Ishikawa (cell line): Measurements from ENCODE around the gene CCDC34.

Experiments used
- CEBPB ChIP-seq: IDR thresholded peaks from 2 replicates; pipeline ENCODE4 v1.6.1; 2012
- CREB1 ChIP-seq: IDR thresholded peaks from 2 replicates; pipeline ENCODE4 v1.6.1; 2012; ENCODE audit warnings: low read depth
- EGR1 ChIP-seq: IDR thresholded peaks from 2 replicates; pipeline ENCODE4 v1.6.1; 2012
- EP300 ChIP-seq: IDR thresholded peaks from 2 replicates; pipeline ENCODE4 v1.6.1; 2012; ENCODE audit warnings: borderline replicate concordance
- FOXM1 ChIP-seq: IDR thresholded peaks from 2 replicates; pipeline ENCODE4 v1.6.1; 2012; ENCODE audit warnings: low read depth, borderline replicate concordance
- NFIC ChIP-seq: IDR thresholded peaks from 2 replicates; pipeline ENCODE4 v1.6.1; 2012
- RAD21 ChIP-seq: IDR thresholded peaks from 2 replicates; pipeline ENCODE4 v1.6.1; 2012; ENCODE audit warnings: low read depth
- TAF1 ChIP-seq: IDR thresholded peaks from 2 replicates; pipeline ENCODE4 v1.6.1; 2012; ENCODE audit warnings: low read depth, mild to moderate bottlenecking
- TCF12 ChIP-seq: IDR thresholded peaks from 2 replicates; pipeline ENCODE4 v1.6.1; 2012; ENCODE audit warnings: low read depth
- TEAD4 ChIP-seq: IDR thresholded peaks from 2 replicates; pipeline ENCODE4 v1.6.1; 2012
- YY1 ChIP-seq: IDR thresholded peaks from 2 replicates; pipeline ENCODE4 v1.6.1; 2012; ENCODE audit warnings: low read depth
- ZBTB7A ChIP-seq: IDR thresholded peaks from 2 replicates; pipeline ENCODE4 v1.6.1; 2012; ENCODE audit warnings: low read depth
- TF ChIP-seq, protein P1 (sequence below): IDR thresholded peaks from 2 replicates; pipeline ENCODE4 v1.6.1; 2012; ENCODE audit warnings: low read depth, mild to moderate bottlenecking
- TF ChIP-seq, protein P2 (sequence below): IDR thresholded peaks from 2 replicates; pipeline ENCODE4 v1.6.1; 2012
- TF ChIP-seq, protein P3 (sequence below): IDR thresholded peaks from 2 replicates; pipeline ENCODE4 v1.6.1; 2012

CCDC34 gene

DNA sequence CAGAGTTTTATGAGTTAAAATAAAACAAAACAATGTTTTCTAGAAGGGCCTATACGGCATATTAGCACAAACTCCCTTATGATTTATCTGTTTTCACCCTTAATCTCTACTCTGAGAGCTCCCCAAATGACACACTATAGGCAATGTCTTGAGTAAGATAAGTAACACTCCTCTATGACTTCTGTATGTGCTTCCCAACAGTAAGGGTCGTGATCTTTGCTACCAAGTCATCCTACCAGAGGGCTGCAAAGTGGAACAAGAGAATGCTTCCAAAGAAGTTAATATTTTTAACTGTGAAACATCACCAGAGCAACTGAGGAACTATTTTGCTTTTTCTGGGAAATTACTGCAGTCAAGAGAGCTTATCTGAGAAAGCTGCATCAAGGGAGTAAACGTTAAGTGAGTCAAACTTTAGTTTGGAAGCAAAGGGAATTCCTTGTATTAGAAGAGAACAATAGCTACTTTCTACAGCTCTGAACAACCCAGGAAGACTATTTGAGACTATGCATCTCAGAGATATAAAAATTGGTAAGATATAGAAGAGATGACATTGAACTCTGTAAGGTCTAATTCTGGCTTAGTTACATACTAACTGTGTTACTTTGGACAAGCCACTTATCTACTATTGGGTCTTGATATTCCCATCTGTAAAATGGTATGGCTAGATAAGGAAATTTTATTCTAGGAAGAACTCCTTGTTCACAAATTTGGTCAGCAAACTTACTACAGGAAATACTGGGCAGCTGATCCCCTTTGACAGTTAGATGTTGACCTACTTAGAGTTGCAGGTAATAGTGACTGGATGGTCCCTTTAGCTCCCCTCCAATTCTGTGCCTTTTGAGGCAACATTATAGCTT lies 43.7 kb upstream of the CCDC34 start:
- TF ChIP-seq EGR1, result no peak
- no peak for TF ChIP-seq CREB1
- no peak for TF ChIP-seq RAD21
- TF ChIP-seq, protein P1, sequence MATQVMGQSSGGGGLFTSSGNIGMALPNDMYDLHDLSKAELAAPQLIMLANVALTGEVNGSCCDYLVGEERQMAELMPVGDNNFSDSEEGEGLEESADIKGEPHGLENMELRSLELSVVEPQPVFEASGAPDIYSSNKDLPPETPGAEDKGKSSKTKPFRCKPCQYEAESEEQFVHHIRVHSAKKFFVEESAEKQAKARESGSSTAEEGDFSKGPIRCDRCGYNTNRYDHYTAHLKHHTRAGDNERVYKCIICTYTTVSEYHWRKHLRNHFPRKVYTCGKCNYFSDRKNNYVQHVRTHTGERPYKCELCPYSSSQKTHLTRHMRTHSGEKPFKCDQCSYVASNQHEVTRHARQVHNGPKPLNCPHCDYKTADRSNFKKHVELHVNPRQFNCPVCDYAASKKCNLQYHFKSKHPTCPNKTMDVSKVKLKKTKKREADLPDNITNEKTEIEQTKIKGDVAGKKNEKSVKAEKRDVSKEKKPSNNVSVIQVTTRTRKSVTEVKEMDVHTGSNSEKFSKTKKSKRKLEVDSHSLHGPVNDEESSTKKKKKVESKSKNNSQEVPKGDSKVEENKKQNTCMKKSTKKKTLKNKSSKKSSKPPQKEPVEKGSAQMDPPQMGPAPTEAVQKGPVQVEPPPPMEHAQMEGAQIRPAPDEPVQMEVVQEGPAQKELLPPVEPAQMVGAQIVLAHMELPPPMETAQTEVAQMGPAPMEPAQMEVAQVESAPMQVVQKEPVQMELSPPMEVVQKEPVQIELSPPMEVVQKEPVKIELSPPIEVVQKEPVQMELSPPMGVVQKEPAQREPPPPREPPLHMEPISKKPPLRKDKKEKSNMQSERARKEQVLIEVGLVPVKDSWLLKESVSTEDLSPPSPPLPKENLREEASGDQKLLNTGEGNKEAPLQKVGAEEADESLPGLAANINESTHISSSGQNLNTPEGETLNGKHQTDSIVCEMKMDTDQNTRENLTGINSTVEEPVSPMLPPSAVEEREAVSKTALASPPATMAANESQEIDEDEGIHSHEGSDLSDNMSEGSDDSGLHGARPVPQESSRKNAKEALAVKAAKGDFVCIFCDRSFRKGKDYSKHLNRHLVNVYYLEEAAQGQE, result no peak
- TF ChIP-seq, protein P2, sequence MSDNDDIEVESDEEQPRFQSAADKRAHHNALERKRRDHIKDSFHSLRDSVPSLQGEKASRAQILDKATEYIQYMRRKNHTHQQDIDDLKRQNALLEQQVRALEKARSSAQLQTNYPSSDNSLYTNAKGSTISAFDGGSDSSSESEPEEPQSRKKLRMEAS, result no peak
- TF ChIP-seq TCF12, result no peak
- no peak for TF ChIP-seq ZBTB7A
- TF ChIP-seq TEAD4, result no peak
- TF ChIP-seq YY1, result no peak
- no peak for TF ChIP-seq EP300
- no peak for TF ChIP-seq NFIC
- TF ChIP-seq TAF1, result no peak

DNA sequence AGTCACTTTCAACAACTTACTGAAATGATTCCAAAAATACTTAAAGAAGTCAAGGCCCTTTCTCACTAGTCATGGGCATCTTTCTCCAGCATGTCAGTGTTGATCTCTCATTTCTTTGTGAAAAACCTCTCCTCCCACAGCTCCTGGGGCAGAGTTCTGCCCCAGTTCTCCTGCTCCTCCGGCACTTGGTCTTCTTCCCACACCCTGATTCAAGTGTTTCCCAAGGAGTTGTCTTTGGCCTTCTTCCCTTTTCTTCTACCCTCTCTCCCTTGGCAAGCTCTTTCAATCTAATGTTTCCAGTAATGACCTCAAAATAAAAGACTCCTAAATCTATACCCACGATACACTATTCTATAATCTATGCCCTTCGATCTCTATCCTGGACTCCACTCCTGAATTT lies 42.1 kb upstream of the CCDC34 start:
- TF ChIP-seq TAF1 (no peak), TEAD4 (no peak), FOXM1 (no peak), ZBTB7A (no peak), EP300 (no peak), RAD21 (no peak), YY1 (no peak), EGR1 (no peak), NFIC (no peak), CEBPB (no peak), CREB1 (no peak)
- TF ChIP-seq, protein P1, result no peak
- TF ChIP-seq, protein P3, sequence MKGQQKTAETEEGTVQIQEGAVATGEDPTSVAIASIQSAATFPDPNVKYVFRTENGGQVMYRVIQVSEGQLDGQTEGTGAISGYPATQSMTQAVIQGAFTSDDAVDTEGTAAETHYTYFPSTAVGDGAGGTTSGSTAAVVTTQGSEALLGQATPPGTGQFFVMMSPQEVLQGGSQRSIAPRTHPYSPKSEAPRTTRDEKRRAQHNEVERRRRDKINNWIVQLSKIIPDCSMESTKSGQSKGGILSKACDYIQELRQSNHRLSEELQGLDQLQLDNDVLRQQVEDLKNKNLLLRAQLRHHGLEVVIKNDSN, result no peak
- TF ChIP-seq, protein P2, result no peak

DNA sequence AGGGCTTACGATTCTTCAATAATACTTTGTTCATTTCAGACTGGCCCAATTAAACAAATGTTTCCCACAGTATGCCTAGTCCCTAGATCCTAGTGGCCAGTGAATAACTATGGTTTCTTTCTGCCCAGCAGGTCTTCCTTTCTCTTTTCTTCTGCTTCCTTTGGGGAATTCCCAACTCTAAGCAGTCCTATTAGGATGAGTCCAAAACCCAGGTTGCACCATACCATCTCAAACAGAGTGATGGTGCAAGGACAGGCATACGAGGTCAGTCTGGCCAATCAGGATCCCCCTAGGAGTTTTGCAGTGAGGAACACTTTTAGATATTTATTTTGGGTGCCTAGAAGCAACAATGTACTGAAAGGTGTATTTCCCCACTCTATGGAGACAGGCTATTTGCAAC lies 41.4 kb upstream of the CCDC34 start:
- TF ChIP-seq NFIC, result no peak
- TF ChIP-seq, protein P3, result no peak
- TF ChIP-seq EGR1, result no peak
- no peak for TF ChIP-seq CEBPB
- no peak for TF ChIP-seq RAD21
- TF ChIP-seq TEAD4, result no peak
- TF ChIP-seq TAF1, result no peak
- no peak for TF ChIP-seq YY1
- TF ChIP-seq EP300, result no peak
- TF ChIP-seq, protein P2, result no peak
- TF ChIP-seq CREB1, result no peak
- TF ChIP-seq ZBTB7A, result no peak
- no peak for TF ChIP-seq FOXM1
- no peak for TF ChIP-seq TCF12
- TF ChIP-seq, protein P1, result no peak

DNA sequence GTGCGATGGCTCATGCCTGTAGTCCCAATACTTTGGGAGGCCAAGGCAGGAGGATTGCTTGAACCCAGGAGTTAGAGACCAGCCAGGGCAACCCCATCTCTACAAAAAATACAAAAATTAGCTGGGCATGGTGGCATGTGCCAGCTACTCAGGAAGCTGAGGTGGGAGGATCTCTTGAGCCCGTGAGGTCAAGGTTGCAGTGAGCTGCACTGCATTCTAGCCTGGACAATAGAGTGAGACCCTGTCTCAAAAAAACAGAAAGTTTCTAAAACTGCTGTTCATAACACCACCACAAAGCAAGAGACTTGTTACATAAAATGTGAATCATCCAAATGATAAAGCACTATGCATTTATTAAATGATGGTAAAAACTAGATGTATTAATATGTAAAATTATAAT lies 40.2 kb upstream of the CCDC34 start:
- TF ChIP-seq, protein P3, result no peak
